H9 (cell line): Measurements from ENCODE around the gene PGLYRP3. TPM values are rescaled to one million over a fixed set of nuclear protein-coding genes. Genes with fewer than 3 reads are reported as not detected.
A peak's percentile ranks its signal among the peaks of the same experiment; 100 is the strongest.

ENCODE experiments used
- DNase-seq: peaks from one replicate; pipeline ENCODE4 v3.0.0-alpha.2; 2017
- H2AFZ ChIP-seq: one replicate; pipeline ENCODE4 v1.6.1; 2013; ENCODE audit warnings: mild to moderate bottlenecking, low read length, control low read depth, moderate library complexity
- H2AK5ac ChIP-seq: 2 replicates; pipeline ENCODE4 v1.6.1; 2013; ENCODE audit warnings: low read length, control low read depth, mixed read lengths; ENCODE audit not compliant: insufficient read length
- H2BK120ac ChIP-seq: one replicate; pipeline ENCODE4 v1.6.1; 2013; ENCODE audit warnings: low read depth, mild to moderate bottlenecking, low read length, control low read depth, inconsistent platforms; ENCODE audit not compliant: poor library complexity, severe bottlenecking
- H2BK12ac ChIP-seq: 2 replicates; pipeline ENCODE4 v1.6.1; 2013; ENCODE audit warnings: low read length, control low read depth, mixed read lengths, low read depth; ENCODE audit not compliant: insufficient read length
- H2BK15ac ChIP-seq: 2 replicates; pipeline ENCODE4 v1.6.1; 2013; ENCODE audit warnings: low read depth, low read length, control low read depth
- H2BK20ac ChIP-seq: one replicate; pipeline ENCODE4 v1.6.1; 2013; ENCODE audit warnings: low read depth, mild to moderate bottlenecking, low read length, control low read depth, inconsistent platforms; ENCODE audit not compliant: poor library complexity, severe bottlenecking
- H2BK5ac ChIP-seq: 2 replicates; pipeline ENCODE4 v1.6.1; 2013; ENCODE audit warnings: low read length, control low read depth, mixed read lengths; ENCODE audit not compliant: insufficient read length
- H3K14ac ChIP-seq: 2 replicates; pipeline ENCODE4 v1.6.1; 2013; ENCODE audit warnings: low read length, control low read depth; ENCODE audit not compliant: insufficient read depth
- H3K18ac ChIP-seq: 2 replicates; pipeline ENCODE4 v1.6.1; 2013; ENCODE audit warnings: low read depth, mild to moderate bottlenecking, mixed read lengths, low read length, control low read depth; ENCODE audit not compliant: insufficient read length
- H3K23ac ChIP-seq: 2 replicates; pipeline ENCODE4 v1.6.1; 2013; ENCODE audit warnings: low read length, control low read depth, mixed read lengths, low read depth; ENCODE audit not compliant: insufficient read length
- H3K23me2 ChIP-seq: 2 replicates; pipeline ENCODE4 v1.6.1; 2013; ENCODE audit warnings: low read depth, mild to moderate bottlenecking, mixed read lengths, low read length, control low read depth; ENCODE audit not compliant: insufficient read length, poor library complexity, severe bottlenecking
- H3K27ac ChIP-seq: 2 replicates; pipeline ENCODE4 v1.5.1; 2013; ENCODE audit warnings: low read length, control low read depth, mixed read lengths, low read depth; ENCODE audit not compliant: insufficient read length
- H3K27me3 ChIP-seq: 2 replicates; pipeline ENCODE4 v1.6.1; 2013; ENCODE audit warnings: low read length, control low read depth, inconsistent platforms; ENCODE audit not compliant: insufficient read depth
- H3K4ac ChIP-seq: 2 replicates; pipeline ENCODE4 v1.6.1; 2013; ENCODE audit warnings: low read depth, mild to moderate bottlenecking, control low read depth, inconsistent platforms, low read length, moderate library complexity
- H3K4me1 ChIP-seq: 2 replicates; pipeline ENCODE4 v1.6.1; 2013; ENCODE audit warnings: low read length, control low read depth, inconsistent platforms; ENCODE audit not compliant: insufficient read depth
- H3K4me2 ChIP-seq: 2 replicates; pipeline ENCODE4 v1.6.1; 2013; ENCODE audit warnings: low read length, control low read depth, mixed read lengths; ENCODE audit not compliant: insufficient read length, insufficient read depth
- H3K56ac ChIP-seq: 2 replicates; pipeline ENCODE4 v1.6.1; 2013; ENCODE audit warnings: low read depth, mild to moderate bottlenecking, mixed read lengths, low read length, control low read depth; ENCODE audit not compliant: insufficient read length
- H3K79me1 ChIP-seq: 2 replicates; pipeline ENCODE4 v1.6.1; 2013; ENCODE audit warnings: low read depth, mild to moderate bottlenecking, moderate library complexity, low read length, control low read depth, inconsistent platforms; ENCODE audit not compliant: insufficient read depth, poor library complexity, severe bottlenecking
- H3K79me2 ChIP-seq: 2 replicates; pipeline ENCODE4 v1.6.1; 2013; ENCODE audit warnings: low read length, control low read depth, inconsistent platforms; ENCODE audit not compliant: insufficient read depth
- H3K9ac ChIP-seq: 2 replicates; pipeline ENCODE4 v1.6.1; 2013; ENCODE audit warnings: low read length, control low read depth, mixed read lengths; ENCODE audit not compliant: insufficient read length; ENCODE audit errors: extremely low read depth
- H3K9me3 ChIP-seq: one replicate; pipeline ENCODE4 v1.6.1; 2013; ENCODE audit warnings: low read depth, low read length, inconsistent platforms; ENCODE audit not compliant: control insufficient read depth
- H3T11ph ChIP-seq: one replicate; pipeline ENCODE4 v1.6.1; 2013; ENCODE audit warnings: mild to moderate bottlenecking, low read length, control low read depth, inconsistent platforms
- H4K20me1 ChIP-seq: one replicate; pipeline ENCODE4 v1.6.1; 2013; ENCODE audit not compliant: control insufficient read depth, insufficient read length, insufficient read depth
- H4K5ac ChIP-seq: 2 replicates; pipeline ENCODE4 v1.6.1; 2013; ENCODE audit warnings: low read depth, mild to moderate bottlenecking, mixed read lengths, low read length, control low read depth; ENCODE audit not compliant: insufficient read length
- H4K8ac ChIP-seq: replicated peaks from 2 replicates; pipeline ENCODE4 v1.6.1; 2013; ENCODE audit warnings: low read length, control low read depth, mixed read lengths, low read depth; ENCODE audit not compliant: insufficient read length
- H4K91ac ChIP-seq: 2 replicates; pipeline ENCODE4 v1.6.1; 2013; ENCODE audit warnings: low read depth, mild to moderate bottlenecking, moderate library complexity, mixed read lengths, low read length, control low read depth; ENCODE audit not compliant: insufficient read length
- H3K27ac Mint-ChIP-seq, 3 experiments: 2 replicates in 2 of 3; 3 replicates in 1 of 3; pipeline ENCODE4 v1.8.0; 2020 to 2021; ENCODE audit warnings: mixed read lengths in 3 of 3, mild to moderate bottlenecking in 1 of 3, moderate library complexity in 1 of 3
- H3K27me3 Mint-ChIP-seq: 2 replicates; pipeline ENCODE4 v1.8.0; 2021; ENCODE audit warnings: low read depth, mild to moderate bottlenecking, moderate library complexity, mixed read lengths
- H3K36me3 Mint-ChIP-seq, 3 experiments: 2 replicates in 2 of 3; 3 replicates in 1 of 3; pipeline ENCODE4 v1.8.0; 2020 to 2021; ENCODE audit warnings: low read depth in 3 of 3, mixed read lengths in 3 of 3; ENCODE audit not compliant: insufficient read depth in 1 of 3
- H3K4me1 Mint-ChIP-seq, 2 experiments: 2 replicates each; pipeline ENCODE4 v1.8.0; 2020; ENCODE audit warnings: mixed read lengths in 2 of 2
- H3K4me3 Mint-ChIP-seq, 2 experiments: 2 replicates in 1 of 2; 3 replicates in 1 of 2; pipeline ENCODE4 v1.8.0; 2020 to 2021; ENCODE audit warnings: mild to moderate bottlenecking in 2 of 2, mixed read lengths in 2 of 2, moderate library complexity in 1 of 2
- H3K9me3 Mint-ChIP-seq, 2 experiments: 2 replicates in 1 of 2; 3 replicates in 1 of 2; pipeline ENCODE4 v1.8.0; 2020; ENCODE audit warnings: mild to moderate bottlenecking in 2 of 2, mixed read lengths in 2 of 2, moderate library complexity in 1 of 2
- WGBS: extraction: QIAGEN DNeasy Blood & Tissue Kit; methylation state at CpG from one replicate; pipeline ENCODE4 v1.1.7; 2013; ENCODE audit warnings: missing lambda C conversion rate, low lambda C conversion rate, mixed read lengths; ENCODE audit not compliant: insufficient read length; ENCODE audit errors: extremely low coverage; 5-methylcytosine and 5-hydroxymethylcytosine counted together
- total RNA-seq: library from RNA; stranded (reverse); gene quantifications from 2 replicates; pipeline ENCODE4 v1.2.1, GENCODE V29; 2021
- TF ChIP-seq, protein P1 (sequence below): fragments of 200-600 bp; sonication (generic); conservative IDR thresholded peaks from 3 replicates; pipeline ENCODE4 v1.8.0; 2021; ENCODE audit warnings: antibody characterized with exemption, mild to moderate bottlenecking

The PGLYRP3 gene
- total RNA-seq, 1 experiment from 2014 or later, result not detected

DNA sequence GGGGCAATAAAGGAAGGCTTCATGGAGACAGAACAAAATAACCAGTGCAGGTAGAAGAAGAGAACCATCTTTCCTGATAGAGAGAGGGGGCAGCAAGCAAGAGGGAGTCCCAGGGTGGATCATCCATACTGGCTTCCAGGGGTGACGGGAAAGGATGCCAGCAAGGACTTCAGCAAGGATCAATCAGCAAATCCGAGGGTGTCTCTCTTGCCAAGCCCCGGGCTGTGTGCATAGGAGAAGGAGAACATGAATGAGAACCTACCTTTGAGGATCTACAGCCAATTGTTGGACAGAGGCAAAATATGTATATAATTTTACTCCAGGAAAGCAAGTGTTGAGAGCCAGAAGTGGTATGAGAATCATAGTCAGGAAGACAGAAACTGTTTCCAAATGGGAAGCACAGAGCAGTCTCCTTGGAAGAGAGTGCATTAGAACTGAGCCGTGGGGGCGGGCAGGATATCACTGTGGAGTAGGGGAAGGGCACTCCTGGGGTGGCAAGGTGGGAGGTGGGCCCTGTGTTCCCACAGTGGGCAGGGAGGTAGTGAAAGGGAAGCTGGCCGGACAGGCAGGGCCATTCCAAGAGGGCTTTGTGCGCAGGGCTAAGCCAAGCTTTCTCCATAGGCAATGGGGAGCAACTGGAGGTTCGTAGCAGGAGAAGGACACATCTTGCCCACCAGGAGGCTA, 43.8 kb upstream of the PGLYRP3 start:
- Histone ChIP-seq H3K27me3 (no peaks in the 10 kb centered on the region), H4K5ac (no peak overlapping the region), H3K9ac (no peak overlapping the region), H2BK5ac (no peak overlapping the region), H4K91ac (no peak overlapping the region), H3K4ac (no peak overlapping the region), H3K56ac (no peak overlapping the region), H3T11ph (no peak overlapping the region), H3K23ac (no peak overlapping the region), H2AFZ (no peak overlapping the region), H3K23me2 (no peaks in the 10 kb centered on the region), H3K9me3 (no peaks in the 10 kb centered on the region), H3K4me2 (no peak overlapping the region), H3K14ac (no peak overlapping the region), H2AK5ac (no peak overlapping the region), H3K79me1 (no peaks in the 10 kb centered on the region), H4K20me1 (no peaks in the 10 kb centered on the region), H2BK15ac (no peak overlapping the region), H2BK12ac (no peak overlapping the region), H3K27ac (no peak overlapping the region), H3K79me2 (no peaks in the 10 kb centered on the region), H3K18ac (no peak overlapping the region), H2BK120ac (no peak overlapping the region), H2BK20ac (no peak overlapping the region), H3K4me1 (no peaks in the 10 kb centered on the region), H4K8ac (no peak overlapping the region)
- H3K27ac Mint-ChIP-seq, result peak overlapping the region in 1 of 3 experiments; percentile 56; a peak in 1 of 7 replicates
- no peaks in the 10 kb centered on the region; the same call in 1 of the 2 replicates for H3K27me3 Mint-ChIP-seq
- H3K9me3 Mint-ChIP-seq, result peaks cover 0 to 4% of the 10 kb centered on the region in 2 experiments; a peak in 2 of 5 replicates
- H3K36me3 Mint-ChIP-seq, result no peaks in the 10 kb centered on the region
- H3K4me1 Mint-ChIP-seq, result no peaks in the 10 kb centered on the region
- no CpG with 5 or more reads among the region's 8 CpGs for WGBS
- DNase-seq, result no peak
- TF ChIP-seq, protein P1, sequence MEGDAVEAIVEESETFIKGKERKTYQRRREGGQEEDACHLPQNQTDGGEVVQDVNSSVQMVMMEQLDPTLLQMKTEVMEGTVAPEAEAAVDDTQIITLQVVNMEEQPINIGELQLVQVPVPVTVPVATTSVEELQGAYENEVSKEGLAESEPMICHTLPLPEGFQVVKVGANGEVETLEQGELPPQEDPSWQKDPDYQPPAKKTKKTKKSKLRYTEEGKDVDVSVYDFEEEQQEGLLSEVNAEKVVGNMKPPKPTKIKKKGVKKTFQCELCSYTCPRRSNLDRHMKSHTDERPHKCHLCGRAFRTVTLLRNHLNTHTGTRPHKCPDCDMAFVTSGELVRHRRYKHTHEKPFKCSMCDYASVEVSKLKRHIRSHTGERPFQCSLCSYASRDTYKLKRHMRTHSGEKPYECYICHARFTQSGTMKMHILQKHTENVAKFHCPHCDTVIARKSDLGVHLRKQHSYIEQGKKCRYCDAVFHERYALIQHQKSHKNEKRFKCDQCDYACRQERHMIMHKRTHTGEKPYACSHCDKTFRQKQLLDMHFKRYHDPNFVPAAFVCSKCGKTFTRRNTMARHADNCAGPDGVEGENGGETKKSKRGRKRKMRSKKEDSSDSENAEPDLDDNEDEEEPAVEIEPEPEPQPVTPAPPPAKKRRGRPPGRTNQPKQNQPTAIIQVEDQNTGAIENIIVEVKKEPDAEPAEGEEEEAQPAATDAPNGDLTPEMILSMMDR, result no peak
- no peak overlapping the region for H3K4me3 Mint-ChIP-seq
